HS-27A (cell line): ENCODE results near the gene CACNA1B.
"Not testable (repeated sequence)": the region's sequence is repeated elsewhere in the genome, so short reads cannot be mapped to it uniquely, and the experiment has no call there.

Source experiments
- DNase-seq: peaks from one replicate; pipeline ENCODE4 v3.0.0-alpha.2; 2012; ENCODE audit warnings: low read depth, missing footprints

Gene CACNA1B

GRCh38 chr9:137889966-137890365, 12.4 kb downstream of the CACNA1B start:
- not testable (repeated sequence) for DNase-seq

- not testable (repeated sequence) for DNase-seq
Measured at GRCh38 chr9:137890768-137891587, 13.4 kb downstream of the CACNA1B start.

GRCh38 chr9:137891588-137892423, 14.2 kb downstream of the CACNA1B start:
- no peak for DNase-seq

- DNase-seq, result no peak
Measured at GRCh38 chr9:137892424-137893191, 15.0 kb downstream of the CACNA1B start.

GRCh38 chr9:137893670-137894069, 16.1 kb downstream of the CACNA1B start:
- DNase-seq, result no peak

GRCh38 chr9:137899551-137900360, 22.2 kb downstream of the CACNA1B start:
- DNase-seq, result no peak

- DNase-seq, result no peak
Measured at GRCh38 chr9:137900584-137901310, 23.2 kb downstream of the CACNA1B start.

GRCh38 chr9:137902646-137903045, 25.1 kb downstream of the CACNA1B start:
- no peak for DNase-seq

GRCh38 chr9:137905740-137906139, 28.2 kb downstream of the CACNA1B start:
- DNase-seq, result no peak

GRCh38 chr9:137907776-137908175, 30.2 kb downstream of the CACNA1B start:
- no peak for DNase-seq

GRCh38 chr9:137912671-137913070, 35.1 kb downstream of the CACNA1B start:
- no peak for DNase-seq

GRCh38 chr9:137913132-137913531, 35.5 kb downstream of the CACNA1B start:
- no peak for DNase-seq

GRCh38 chr9:137913771-137914767, 36.5 kb downstream of the CACNA1B start:
- DNase-seq, result no peak

- no peak for DNase-seq
Measured at GRCh38 chr9:137916540-137916939, 39.0 kb downstream of the CACNA1B start.

- no peak for DNase-seq
Measured at GRCh38 chr9:137917116-137917515, 39.5 kb downstream of the CACNA1B start.

GRCh38 chr9:137917795-137918194, 40.2 kb downstream of the CACNA1B start:
- DNase-seq, result no peak

- no peak for DNase-seq
Measured at GRCh38 chr9:137918331-137919094, 40.9 kb downstream of the CACNA1B start.

GRCh38 chr9:137919095-137919465, 41.5 kb downstream of the CACNA1B start:
- DNase-seq, result no peak

- DNase-seq, result no peak
Measured at GRCh38 chr9:137919649-137920141, 42.1 kb downstream of the CACNA1B start.
